ENCODE data around the gene DSCAML1.
"Not testable (repeated sequence)": the region's sequence is repeated elsewhere in the genome, so short reads cannot be mapped to it uniquely, and the experiment has no call there.

DSCAML1 gene

DNA sequence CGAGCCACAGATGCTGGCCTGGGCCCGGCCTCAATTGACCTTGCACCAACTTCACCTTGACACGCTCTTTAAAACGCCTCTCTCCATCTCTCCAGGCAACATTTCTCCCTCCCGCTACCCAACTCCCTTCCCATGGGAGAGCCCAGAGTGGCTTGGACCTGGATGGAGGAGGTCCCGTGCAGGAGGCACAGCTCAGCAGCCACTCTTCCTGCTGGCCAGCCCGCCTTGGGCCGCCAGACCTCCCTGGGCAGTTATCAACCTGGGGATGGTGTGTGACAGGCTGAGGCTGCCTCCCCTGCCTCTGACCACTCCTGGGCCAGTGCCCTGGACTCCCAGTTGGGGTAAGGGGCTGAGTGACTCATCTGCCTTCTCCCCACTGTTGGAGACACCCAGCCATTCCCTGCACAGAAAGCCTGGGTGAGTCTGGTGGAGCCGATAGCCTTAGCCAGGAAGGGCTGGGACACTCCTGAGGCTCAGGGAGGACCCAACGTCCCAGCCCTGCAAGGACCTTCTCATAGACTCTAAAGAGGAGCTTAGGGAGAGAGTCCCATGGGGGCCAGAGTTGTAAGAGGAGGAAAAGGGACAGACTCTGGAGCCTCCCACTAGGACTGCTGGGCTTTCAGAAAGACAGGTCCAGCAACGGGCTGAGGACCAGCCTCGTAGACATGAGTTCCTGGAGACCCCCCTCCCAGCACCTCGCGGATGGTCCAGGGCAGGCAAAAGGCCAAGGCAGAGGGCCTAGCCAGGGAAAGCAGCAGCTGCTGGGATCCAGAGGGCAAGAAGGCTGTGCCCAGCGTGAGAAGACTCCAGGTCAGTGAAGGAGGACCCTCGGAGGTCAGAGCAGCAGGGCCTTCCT lies 337.7 kb downstream of the DSCAML1 start:
- no peak for DNase-seq

DNA sequence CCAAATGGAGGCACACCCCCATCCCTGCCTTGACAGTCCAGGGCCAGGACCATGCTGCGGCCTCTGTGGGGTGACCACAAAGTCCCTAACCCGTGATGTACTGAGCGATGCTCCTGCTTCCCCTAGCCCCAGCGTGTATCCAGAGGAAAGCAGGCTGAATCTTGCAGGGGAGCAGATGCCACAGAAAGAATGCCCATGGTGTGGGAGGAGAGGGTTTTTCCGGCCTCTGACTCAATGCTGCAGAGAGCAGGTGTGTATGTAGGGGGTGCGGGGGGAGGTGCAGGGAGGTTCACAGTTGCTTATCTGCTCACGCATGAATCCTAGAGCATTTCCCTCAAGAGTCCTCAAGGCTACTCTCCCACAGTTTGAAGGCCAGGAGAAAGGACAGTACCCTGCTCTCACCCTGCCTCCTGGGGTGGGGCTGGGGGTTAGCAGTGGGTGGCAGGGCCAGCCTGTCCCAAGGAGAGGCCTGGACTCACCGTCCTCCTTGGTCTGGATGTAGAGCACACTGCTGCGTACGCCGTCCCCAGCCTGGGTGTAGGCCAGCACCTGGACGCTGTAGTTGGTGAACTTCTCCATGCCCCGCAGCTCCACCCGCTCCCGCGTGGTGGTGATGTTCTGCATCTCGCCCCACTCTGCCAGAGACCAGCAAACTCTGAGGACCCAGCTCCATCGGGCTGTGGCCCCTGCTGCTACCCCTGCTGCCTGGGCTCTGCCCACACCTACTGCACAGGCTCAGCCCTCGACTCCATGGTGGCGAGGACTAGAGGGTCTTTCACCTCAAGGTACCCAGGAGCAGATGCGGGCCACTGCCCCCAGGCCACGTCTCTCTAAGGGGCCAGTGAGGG lies 338.5 kb downstream of the DSCAML1 start:
- no peak for DNase-seq

DNA sequence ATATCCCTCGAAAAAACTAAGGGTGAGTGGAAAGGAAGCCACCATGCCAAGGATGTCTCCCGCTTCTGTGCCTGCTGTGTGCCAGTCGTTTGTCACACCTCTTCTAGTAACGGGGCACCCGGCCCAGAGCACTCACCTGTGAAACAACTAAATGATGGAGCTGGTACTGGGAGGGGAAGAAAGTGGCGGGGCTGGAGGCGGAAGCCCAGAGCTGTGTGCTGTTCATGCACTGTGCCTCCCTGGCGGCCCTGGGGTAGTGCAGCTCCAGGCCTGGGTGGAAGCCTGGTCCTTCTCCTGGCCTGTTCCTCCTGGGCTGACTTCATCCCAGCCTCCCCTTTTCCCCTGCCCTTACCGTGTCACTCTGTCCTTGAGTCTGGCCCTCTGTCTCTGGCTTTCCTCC lies 339.2 kb downstream of the DSCAML1 start:
- DNase-seq, result no peak

DNA sequence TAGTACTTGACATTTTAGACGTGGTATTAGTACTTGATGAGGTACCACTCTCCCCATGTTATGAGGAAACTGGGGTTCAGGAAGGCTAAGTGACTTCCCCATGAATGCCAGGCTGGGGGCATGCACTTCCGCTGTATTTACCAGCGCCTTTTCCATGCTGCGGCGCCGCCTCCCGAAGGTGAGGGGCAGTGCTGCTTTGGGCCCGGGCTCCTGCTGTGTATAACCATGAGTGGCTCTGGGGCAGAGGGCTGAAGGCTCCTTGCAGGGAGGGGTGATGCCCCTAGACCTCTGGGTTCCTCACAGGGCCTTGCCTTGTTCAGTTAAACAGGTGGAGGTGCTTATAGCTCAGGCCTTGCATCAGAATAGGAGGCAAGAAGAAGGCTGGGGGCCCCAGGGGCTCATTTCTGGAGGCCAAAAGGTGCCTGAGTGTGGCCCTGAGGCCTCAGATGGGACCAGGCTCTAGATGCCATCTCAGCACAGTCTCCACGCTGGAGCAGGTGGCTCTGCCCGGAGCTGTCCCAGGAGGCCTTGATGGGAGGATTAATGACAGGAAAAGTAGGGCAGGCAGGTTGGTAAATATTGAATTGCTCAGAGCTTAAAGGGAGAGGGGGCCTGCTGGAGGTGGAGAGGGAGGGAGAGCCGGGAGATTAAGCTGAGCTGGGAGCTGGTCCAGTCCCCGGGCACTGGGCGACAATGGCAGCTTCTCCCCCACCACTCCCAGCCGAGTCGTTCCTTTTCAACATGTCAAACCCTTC lies 339.8 kb downstream of the DSCAML1 start:
- DNase-seq, result no peak

DNA sequence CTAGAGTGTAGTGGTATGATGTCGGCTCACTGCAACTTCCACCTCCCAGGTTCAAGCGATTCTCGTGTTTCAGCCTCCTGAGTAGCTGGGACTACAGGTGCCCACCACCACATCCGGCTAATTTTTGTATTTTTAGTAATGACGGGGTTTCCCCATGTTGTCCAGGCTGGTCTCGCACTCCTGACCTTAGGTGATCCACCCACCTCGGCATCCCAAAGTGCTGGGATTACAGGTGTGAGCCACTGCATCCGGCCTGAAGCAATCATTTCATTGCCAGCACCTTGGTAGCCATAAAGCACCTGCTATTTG lies 340.3 kb downstream of the DSCAML1 start:
- DNase-seq, result not testable (repeated sequence)

DNA sequence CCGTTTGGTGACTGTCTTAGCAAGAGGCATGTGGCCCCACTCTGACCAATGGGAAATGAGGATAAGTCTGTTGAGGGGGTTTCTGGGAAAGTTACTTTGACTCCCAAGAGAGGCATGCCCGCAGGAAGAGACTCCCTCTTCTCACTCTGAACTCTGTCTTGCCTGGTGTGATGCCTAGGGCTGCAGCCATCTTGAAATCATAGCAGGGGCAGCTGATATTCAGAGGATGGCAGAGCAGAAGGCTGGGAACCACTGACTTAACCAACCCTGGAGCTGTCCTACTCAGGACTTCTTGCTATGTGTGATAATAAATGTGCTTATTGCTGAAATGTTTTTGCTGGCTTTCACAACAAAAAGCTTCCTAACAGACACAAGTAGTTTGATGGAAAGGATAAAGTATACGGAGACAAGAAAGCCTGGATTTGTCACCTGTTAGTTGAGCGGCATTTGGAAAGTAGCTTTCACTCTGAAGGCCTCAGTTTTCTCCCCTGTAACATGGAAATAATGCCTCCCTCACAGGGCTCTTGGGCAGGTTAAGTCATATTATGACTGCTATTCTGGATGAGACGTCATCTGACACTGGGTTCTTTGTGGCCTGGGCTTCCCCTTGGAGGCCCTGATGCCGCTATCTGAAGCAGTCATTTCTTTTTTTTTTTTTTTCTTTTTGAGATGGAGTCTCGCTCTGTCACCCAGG lies 340.8 kb downstream of the DSCAML1 start:
- DNase-seq, result no peak

DNA sequence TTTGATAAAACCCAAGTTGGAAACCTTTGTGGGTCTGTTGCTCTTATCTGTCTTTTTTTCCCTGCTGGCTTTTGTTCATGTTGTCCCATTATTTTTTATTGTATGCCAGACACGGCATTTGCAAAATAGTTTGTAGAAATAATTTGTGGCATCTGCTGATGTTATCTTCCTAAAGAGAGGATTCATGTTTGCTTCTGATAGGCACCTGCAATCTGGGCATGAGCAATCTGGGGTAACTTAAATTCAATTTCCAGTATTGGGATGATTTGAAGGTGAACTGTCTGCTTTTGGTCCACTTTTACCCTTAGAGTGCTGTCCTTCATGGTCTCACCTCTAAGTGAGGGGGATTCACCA lies 342.5 kb downstream of the DSCAML1 start:
- DNase-seq, result no peak

DNA sequence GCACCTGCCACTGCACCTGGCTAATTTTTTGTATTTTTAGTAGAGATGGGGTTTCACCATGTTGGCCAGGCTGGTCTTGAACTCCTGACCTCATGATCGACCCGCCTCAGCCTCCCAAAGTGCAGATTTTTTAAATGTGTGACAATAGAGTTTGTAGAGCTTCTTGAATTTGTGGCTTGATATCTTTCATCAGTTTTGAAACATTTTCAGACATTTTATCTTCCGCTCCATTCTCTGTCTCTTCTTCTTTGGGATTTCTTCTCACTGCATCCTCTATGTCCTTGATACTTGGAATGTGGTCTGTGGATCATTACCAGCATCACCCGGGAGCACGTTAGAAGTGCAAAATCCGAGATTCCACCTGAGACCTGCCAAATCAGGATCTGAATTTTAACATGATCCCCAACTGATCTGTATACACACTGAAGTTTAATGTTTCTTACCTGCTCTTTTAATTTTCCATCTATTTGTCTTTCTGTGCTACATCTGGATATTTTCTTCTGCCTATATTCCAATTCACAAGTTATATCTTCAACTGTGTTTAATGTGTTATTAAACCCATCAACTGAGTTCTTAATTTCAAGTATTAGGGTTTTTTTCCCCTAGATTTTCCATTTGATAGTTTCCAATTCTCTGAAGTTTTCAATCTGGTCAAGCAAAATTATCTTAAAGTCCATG lies 343.0 kb downstream of the DSCAML1 start:
- DNase-seq, result no peak

DNA sequence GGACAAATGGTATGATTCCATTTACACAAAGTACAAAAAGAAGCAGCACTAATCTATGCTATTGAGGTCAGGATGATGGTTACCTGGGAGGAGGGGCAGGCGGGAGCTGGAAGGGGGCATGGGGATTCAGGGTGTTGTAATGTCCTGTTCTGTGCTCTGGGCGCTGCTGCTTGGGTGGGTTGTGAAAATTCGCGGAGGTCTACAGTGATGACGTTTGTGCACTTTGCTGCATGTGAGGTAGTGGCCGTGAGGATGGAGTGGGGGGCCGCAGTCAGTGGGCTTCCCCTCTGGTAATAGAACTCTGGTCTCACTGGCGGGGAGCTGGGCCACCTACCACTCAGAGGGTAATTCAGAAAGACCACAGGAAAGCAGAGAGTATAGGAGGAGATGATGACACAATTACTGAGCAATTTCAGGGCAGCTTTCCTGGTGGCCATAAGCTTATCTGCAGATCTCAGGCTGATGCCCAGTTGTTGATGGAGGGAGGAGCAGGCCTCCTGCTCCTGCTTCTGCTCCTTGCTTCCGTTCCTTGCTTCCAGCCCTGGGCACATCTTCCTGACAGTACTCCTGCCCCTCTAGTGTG lies 347.8 kb downstream of the DSCAML1 start:
- DNase-seq, result no peak

DNA sequence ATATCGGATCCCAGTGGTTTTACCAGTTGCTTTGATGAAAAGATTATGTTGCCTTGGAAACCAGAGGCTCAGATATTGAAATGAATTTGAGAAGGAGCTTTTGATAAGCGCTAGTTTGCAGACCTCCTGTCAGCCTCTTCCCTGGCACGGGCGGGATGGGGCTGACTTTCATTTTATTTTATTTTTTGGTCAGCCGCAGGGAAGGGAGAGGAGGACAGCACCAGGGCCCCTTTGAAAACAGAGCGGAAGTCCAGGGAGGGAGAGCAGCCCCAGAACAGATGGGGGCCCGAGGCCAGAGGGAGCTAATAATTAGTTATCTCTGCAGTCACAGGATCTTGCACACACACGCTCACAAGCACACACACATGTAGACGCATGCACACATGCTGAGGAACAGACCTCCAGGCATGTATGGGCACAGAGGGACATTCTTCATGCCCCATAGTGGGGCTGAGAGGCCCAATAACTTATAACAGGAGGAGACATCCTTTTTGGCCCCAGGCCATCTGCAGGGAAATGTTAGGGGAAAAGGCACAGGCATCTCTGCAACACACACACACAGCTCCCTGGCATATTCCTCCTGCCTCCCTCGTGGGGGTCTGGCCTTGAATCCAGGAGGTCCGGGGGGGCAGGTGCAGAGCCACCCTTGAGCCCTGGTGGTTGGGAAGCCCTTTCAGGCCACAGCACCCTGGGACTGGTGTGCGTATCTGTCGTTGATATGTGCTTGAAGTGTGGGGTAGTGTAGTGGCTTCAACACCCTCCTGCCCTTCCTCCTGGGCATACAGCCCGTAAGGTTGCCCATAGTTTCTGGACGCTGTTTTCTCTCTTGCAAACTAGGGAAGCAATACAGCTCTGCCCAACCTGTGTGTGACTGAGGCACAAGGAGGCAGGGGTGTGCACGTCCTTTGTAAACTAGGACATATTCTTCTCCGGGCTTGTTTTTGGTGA lies 352.0 kb downstream of the DSCAML1 start:
- DNase-seq, result no peak

DNA sequence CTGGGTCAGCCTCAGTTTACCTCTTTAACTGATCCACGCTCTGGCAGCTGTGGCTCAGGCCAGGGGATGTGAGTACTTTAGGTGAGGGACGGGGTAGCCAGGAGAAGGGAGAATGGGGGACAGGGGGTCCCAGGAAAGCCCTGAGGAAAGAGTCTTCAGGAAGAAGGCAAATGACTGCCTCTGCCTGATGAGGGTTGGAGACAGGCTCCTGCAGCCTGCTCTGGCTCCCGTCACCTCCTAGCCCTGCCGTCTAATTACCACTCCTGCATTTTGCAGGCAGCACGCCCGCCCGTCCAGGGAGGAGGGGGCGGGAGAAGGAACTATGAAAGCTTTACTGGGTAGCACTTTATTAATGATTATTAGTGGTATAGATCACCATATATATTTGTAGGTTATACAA lies 352.8 kb downstream of the DSCAML1 start:
- DNase-seq, result no peak

DNA sequence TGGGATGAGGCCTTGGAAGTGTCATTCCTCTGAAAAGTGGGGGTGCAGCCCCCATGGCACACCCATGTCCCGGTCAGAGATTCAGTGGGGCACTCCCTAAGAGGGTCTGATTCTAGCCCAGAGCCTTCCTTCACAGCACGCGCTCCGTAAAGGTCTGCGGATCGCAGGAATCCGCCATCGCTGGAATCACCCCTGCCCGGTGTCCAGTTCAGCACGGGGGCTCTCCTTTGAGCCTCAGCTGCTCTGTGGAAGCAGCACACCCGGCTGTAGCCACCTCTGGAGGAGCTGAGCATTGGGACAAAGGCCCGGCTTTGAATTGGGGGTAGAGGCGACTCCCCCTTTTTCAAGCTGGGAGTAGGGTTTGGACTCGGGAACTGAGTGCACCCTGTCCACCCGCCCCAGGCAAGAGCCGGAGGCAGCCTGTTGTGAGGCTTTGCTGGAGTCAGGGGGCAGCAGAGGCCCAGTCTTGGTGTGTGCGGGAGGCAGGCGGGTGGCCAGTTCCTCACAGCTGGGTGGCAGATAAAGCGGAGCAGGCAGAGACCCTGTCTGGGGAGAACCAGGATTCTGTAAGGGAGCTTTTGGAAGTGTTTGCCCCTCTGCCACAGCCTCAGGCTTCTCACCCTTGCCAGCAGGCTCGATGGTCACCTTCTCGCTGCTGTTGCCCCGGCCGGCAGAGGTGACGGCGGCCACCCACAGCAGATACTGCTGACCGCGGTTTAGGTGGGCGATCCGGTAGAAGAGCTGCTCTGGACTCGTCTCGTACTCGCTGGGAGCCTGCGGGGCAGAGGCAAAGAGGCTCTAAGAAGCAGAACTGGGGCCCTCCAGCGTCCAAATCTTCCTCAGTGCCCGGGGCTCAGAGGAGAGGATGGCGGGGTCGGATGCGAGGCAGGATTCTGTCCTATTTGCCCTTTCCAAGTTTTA lies 353.5 kb downstream of the DSCAML1 start:
- no peak for DNase-seq

DNA sequence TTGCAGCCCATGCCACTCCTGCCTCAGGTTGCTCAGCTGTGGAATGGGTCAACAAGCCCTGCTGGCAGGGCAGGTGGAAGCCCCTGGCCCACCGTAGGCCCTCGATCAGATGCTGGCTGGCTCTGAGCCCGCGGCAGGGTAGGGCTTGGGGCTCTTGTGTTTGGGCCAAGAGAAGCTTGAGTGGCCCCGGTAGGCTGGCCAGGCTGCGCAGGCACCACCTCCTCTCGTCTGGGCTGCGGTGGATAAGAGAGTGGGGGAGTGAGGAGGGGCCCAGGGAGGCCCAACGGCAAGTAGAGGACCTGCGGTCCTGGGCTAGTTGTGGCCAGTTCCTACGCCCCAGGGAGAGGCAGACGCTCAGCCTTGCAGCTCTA lies 354.2 kb downstream of the DSCAML1 start:
- DNase-seq, result no peak

DNA sequence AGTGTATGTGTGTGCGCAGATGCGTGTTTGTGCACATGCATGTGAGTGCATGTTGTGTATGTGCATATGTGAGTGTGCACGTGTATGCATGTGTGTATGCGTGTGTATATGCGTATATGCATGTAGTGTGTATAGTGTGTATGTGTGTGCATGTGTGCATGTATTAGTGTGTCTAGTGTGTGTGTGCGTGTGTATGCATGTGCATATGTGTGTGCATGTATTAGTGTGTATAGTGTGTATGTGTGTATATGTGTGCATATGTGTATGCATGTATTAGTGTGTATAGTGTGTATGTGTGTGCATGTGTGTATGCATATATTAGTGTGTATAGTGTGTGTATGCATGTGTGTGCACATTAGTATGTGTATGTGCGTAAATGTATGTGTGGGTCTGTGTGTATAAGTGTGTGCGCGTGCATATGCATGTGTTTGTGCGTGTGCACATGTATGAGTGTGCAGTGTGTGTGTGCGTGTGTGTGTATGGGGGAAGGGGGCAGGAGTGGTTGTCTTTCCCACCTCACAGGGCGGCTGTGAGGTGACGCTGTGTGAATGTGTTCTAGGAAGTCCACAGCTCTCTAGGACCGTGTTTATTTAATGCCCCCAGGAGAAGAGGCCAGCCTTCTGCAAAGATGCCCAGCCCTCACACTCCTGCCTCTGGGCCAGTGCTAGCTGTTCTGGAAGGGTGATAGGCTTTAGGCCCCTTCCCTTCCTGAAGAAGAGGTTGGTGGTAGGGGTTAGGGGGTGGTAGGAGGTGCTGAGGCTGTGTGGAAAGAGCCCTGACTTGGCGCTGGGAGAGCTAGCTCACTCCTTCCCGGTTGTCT lies 354.8 kb downstream of the DSCAML1 start:
- no peak for DNase-seq

DNA sequence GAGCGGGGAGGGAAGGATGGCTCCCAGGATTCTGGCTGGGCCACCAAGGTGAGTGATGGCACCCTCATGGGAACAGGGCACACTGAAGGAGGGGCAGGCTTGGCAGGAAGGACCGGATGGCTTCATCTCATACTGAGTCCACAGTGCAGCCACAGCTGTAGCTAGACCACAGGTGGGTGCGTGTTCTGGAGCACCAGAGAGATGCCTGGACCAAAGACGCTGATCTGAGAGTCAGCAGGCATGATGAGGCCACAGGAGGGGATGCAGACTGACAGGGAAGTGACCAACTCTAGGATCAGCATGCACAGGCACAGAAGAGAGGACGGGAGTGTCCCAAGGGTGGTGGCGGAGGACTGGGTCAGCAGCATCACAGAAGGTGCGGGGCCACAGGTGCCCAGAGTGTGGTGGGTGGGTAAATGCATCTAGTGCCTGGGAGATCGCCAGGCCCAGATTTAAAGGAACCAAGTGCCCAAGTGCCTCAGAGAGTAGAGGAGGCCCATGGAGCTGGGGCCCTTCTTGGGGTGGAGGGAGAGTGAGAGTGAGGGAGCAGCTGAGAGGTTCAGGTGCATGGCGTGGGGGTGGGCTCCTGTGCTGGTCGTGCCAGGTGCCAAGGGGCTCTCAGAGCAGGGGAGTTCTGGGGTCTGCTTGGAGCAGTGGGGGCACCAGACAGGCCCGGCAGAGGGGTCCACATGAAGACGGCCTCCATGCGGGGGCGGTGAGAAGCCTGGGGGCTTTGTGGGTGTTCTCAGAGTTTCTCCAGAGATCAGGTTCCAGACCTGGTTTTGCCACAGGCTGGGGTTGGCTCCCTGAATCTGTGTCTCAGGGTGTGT lies 355.7 kb downstream of the DSCAML1 start:
- no peak for DNase-seq

DNA sequence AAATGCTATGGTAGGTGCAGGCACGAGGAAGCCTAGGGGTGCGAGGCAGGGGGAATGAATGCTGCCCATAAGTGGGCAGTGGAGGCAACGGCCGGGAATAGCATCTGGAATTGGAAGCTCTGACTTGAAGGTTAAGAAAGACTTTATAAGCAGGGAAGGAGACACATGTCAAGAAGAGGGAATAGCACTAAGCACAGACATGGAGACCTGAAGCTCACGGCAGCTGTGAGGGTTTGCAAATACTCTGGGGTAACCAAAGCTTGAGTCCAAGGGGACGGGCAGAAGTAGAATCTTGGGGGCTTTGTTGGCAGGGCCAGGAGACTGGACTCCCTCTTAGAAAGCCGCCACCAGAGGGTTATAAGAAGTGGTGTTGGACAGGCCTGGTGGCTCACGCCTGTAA lies 356.8 kb downstream of the DSCAML1 start:
- DNase-seq, result no peak

DNA sequence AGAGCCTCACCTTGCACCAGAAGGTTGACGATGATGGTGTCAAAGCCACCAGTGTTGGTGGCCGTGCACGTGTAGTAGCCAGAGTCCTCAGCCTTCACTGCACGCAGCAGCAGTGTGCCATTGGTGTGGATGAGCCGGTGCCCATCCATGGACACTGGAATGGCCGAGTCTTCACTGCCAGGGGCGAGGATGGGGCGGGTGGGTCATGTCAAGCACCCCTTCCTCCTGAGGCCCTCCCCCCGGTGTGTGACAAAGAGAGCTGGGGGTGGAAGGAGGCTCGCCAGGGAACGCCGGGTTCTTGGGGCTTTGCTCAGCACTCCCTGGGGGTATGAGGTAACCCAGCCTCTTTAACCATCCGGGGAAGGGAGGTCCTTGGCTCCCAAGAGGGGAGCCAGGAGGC lies 357.8 kb downstream of the DSCAML1 start:
- DNase-seq, result no peak

Data from activated CD4-positive, CD25-positive, alpha-beta regulatory T cell (primary cell).